Activated T-helper 9 cell treated with anti-CD3 and anti-CD28 coated beads, Interleukin-2, amount 50 U/mL, for 16 hours (primary cell): ENCODE measurements around the gene RTL10.

Source experiments
- DNase-seq: peaks from one replicate; pipeline ENCODE4 v3.0.0-alpha.2; 2020; ENCODE audit warnings: low read depth

RTL10 gene

DNA sequence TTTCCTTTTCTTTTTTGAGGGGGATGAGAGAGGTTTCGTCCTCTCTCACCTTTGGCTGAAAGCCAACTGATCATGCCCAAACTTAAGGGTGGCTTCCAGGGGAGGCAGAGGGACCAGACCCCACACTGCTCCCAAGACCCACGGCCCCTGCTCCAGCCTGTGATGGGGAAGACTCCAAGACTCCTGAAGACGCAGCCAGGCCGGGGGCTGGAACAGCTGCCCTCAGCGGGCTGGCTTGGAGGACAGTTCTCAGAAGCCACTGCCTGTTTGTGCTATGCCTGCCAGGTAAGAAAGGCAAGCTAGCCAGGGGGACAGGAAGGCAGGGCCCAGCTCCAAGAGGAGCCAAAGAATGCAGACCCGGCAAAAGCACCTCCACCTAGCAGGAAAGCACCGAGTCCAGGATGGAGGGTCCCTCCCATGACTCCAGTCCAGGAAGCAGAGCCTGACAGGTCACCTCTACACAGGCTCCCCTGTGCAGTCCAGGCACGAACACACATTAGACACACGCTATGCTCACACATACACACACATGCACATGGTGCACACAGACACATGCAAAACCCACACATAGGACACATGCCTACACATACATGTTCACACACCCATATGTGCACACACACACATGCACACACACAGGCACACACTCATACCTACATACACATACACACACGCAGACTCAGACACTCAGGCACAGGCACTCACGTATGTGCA lies 31.3 kb downstream of the RTL10 start:
- no peak for DNase-seq

GRCh38 chr22:19822301-19823117 lies 32.2 kb downstream of the RTL10 start:
- no peak for DNase-seq

- DNase-seq = no peak
These were observed 33.0 kb downstream of the RTL10 start for GRCh38 chr22:19821523-19822300.

GRCh38 chr22:19820880-19821522 lies 33.7 kb downstream of the RTL10 start:
- DNase-seq = no peak

DNA sequence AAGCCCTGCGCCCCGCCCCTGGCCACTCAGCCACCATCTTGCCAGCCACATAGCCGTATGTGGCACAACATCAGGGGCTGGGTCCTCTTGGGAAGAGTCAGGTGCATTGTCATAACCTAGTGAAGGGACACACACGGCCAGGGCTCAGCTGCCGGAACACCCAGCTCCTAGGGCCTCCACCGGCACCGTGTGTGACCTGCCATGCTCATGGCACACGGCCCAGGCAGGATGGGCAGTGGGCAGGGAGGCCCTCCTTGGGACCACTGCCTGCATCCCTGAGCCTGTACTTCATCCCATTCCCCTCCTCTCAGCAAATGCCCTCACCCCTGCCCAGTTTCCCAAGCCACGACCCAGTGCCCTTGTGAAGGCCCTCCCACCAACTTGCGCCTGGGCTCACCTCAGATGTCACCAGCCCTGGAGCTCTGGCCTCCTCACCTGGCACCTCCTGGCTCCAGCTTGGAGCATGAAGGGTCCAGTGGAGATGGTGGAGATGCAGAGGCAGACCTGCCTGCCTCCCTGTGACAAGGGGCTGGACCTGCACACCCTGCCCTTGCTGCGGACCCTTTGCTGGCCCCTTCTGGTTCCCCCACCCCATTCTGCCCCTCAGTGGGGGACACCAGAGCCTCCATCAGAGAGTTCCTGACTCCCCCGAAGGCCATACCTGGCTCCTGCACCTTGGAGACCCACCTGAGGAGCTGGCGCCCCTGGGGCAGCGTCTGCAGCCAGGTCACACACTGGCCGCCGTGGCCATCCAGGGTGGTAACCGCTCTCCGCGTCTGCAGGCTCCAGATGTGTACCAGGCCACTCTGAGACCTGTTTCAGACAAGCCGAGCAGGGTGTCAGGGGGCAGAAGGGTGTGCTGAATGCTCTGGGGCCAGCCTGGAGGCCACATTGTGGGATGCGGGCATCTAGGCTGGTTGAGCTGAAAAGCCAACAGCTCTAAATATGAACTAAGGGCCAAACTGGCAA lies 34.5 kb downstream of the RTL10 start:
- no peak for DNase-seq

GRCh38 chr22:19819208-19819910 lies 35.3 kb downstream of the RTL10 start:
- DNase-seq = no peak

GRCh38 chr22:19818324-19819207 lies 36.1 kb downstream of the RTL10 start:
- no peak for DNase-seq

- DNase-seq = no peak
These were observed 38.1 kb downstream of the RTL10 start for GRCh38 chr22:19816372-19817119.

GRCh38 chr22:19815823-19816290 lies 38.8 kb downstream of the RTL10 start:
- no peak for DNase-seq

- DNase-seq = no peak
These were observed 39.4 kb downstream of the RTL10 start for GRCh38 chr22:19815093-19815822.

- no peak for DNase-seq
These were observed 40.2 kb downstream of the RTL10 start for GRCh38 chr22:19814428-19814827.

DNA sequence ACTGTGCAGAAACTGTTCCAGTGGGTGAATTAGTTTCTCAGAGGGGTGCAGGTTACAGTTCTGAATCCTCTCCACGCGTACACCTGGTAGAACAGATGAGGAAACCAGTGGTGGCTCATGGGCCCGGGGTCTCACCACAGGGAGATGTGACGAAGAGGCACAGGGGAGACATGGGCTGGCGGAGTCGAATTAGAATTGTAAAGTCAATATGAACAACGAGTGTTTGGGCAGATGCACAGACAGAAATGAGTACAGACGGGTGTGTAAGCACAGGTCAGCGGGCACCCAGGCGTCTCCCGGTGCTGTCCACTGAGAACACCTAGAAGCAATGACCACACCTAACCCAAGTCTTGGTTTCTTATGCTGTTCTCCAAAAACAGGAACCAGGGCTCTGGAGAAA lies 41.8 kb downstream of the RTL10 start:
- no peak for DNase-seq

DNA sequence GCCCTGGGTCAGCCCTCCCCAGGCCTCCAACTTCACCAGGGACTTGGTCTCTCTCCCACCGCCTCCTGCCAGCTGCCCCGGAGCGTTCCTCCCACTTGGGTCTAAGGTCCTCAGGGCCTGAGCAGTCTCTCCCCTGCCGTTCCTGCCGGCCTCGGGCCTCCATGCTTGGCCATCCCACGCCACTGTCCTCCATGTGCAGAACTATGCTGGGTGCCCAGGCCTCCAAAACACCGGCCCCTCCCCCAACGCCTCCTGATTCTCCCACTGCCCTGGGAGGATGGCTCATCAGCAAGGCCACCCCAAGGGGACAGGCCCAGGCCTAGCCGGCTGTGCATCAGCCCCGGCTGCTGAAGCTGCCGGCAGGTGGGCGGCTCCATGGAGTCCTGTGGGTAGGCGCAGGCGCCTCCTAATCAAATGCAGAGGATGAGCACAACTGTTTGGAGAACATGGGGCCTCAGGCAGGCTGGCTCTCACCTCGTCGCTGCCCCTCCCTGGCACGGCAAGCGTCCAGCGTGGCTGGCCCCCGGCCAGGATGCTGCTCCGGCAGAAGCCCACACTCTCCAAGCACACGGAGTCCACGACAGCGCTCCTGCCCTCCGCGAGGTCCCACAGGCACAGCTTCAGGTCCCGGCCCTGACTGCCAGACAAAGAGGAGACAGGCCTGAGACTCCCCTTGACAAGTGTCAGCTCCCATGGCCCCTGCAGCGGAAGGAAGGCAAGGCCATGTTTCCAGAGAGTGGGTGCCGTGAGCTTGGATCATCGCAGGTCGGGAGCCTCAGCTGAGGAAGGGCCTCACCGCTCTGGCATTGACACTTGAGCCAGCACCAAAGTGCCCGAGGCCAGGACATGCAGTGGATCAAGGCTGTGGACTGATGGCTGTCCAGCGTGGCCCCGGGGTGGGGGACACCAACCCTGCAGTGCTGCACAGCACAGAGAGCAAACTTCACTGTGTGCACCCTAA lies 42.6 kb downstream of the RTL10 start:
- no peak for DNase-seq

DNA sequence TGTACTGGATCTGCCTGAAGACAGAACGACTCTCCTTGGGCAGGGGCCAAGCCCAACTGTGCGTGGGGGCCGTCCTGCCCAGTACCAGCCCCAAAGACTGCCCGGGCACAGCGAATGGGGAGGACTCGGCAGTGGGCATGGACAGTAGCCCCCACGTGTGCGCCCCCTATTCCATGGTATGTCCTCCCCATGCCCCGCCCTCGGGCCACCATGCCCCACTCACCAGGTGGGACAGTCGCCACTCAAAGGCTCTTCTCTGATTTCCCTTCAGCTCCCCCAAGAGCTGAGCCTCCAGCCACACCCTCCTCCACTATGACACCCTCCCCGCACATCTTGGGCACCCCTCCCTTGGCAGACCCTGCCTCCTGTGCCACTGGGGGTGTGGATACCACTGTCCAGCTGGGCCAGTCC lies 43.5 kb downstream of the RTL10 start:
- no peak for DNase-seq

DNA sequence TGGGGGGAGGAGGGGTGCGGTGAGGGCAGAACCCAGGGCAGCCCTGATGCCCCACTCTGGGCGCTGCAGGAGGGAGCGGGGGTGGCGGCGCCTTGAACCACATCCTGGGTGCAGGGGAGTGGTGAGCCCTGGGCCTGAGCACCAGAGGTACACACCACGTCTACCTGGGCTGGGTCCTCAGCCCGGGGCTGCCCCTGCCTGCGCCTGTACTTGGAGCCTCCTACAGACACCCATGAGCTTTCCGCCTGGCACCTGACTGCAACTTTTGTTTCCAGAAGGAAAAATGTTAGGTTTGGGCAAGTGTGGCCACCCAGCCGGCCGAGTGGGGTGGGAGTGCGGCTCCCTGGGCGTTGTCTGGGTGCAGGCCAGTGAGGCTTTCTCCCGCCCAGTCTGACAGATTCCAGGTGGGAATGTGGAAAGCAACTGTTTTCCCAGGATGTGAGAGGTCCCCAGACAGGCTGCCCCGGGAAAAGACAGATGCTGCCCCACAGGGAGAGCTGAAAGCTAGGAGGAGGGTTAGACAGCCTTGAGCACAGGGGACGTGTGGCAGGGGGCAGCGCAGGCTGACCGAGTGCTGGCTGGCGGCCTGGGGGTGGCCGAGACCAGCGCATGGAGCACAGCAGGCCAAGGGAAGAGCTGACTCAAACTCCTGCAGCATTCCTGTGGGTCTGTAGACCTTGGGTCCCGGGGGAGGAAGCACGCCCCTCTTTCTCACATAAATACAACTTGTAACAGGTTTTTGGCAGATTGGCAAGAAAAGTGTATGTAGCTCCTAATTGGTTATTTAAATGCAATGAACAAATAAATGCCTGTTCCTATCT lies 44.1 kb downstream of the RTL10 start:
- DNase-seq = no peak

DNA sequence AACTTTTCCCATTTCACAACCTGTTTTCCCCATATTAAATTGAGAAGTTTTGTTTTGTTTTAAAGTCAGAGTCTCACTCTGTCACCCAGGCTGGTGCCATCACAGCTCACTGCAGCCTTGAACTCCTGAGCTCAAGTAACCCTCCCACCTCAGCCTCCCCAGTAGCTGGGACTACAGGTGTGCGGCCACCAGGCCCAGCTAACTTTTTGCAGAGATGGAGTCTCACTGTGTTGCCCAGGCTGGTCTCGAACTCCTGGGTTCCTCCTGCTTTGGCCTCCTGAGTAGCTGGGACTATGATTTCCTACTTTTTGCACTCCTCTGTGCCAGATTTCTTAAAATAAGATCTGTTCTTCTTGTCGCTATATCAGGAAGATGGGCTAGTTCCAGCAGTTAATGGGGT lies 44.9 kb downstream of the RTL10 start:
- DNase-seq = no peak
